HepG2 (cell line): ENCODE results near the gene NR4A2. TPM values are rescaled to one million over a fixed set of nuclear protein-coding genes. Genes with fewer than 3 reads are reported as not detected.
A peak's percentile ranks its signal among the peaks of the same experiment; 100 is the strongest.

ENCODE experiments used
- ATAC-seq: fragments of 200-7000 bp; cut with Tn5 transposase; 3 replicates; pipeline ENCODE4 v1.9.1; 2020; ENCODE audit warnings: mild to moderate bottlenecking, moderate library complexity
- BruUV-seq: library from RNA; stranded (reverse); fragments of 400-500 nt; replicated peaks from 2 replicates; lab custom pipeline; 2021; lab: Mats Ljungman, UMichigan
- CTCF ChIA-PET: fragments of 300-600 bp; formaldehyde crosslinking; extraction: SDS; loops from one replicate; lab custom pipeline; 2021; ENCODE audit warnings: low total read pairs, inconsistent platforms, low intra/inter-chr PET ratio; lab: Yijun Ruan, JAX
- POLR2A ChIA-PET: fragments of 350-600 bp; sonication (Branson Sonifier 250); formaldehyde crosslinking; loops from one replicate; lab custom pipeline; 2020; ENCODE audit warnings: antibody characterized with exemption, inconsistent platforms; lab: Yijun Ruan, JAX
- DNase-seq: peaks from one replicate; pipeline ENCODE4 v3.0.0-alpha.2; 2015; ENCODE audit warnings: low spot score
- FAIRE-seq: peaks from 3 replicates; lab custom pipeline; 2011; peaks lifted over from hg19 to GRCh38; lab: Jason Lieb, UNC
- H2AFZ ChIP-seq: one replicate; pipeline ENCODE4 v1.6.1; 2011; ENCODE audit warnings: low read length, inconsistent platforms
- H3K27ac ChIP-seq: fragments of 300-600 bp; 3 replicates; pipeline ENCODE4 v1.8.0; 2011; ENCODE audit warnings: mixed run types, mild to moderate bottlenecking, mixed read lengths, low read length, inconsistent platforms; ENCODE audit not compliant: insufficient read depth; ENCODE audit errors: extremely low read length
- H3K27me3 ChIP-seq, 2 experiments: fragments of 200-600 bp in 1 of 2; 2 replicates in 1 of 2; 3 replicates in 1 of 2; pipeline versions ENCODE4 v1.6.0 to v1.8.0; 2011; ENCODE audit warnings: low read length in 2 of 2, mild to moderate bottlenecking in 2 of 2, moderate library complexity in 2 of 2, inconsistent platforms in 1 of 2; ENCODE audit not compliant: insufficient read depth in 2 of 2, control insufficient read depth in 1 of 2
- H3K36me3 ChIP-seq, 2 experiments: fragments of 200-600 bp in 1 of 2; replicated peaks in 1 of 2; 2 replicates in 1 of 2; 3 replicates in 1 of 2; pipeline versions ENCODE4 v1.5.1 to v1.8.0; 2011; ENCODE audit warnings: low read length in 2 of 2, inconsistent platforms in 1 of 2; ENCODE audit not compliant: insufficient read depth in 2 of 2, control insufficient read depth in 1 of 2
- H3K4me1 ChIP-seq: 2 replicates; pipeline ENCODE4 v1.5.1; 2012; ENCODE audit warnings: low read length, inconsistent platforms; ENCODE audit not compliant: insufficient read depth
- H3K4me2 ChIP-seq: 2 replicates; pipeline ENCODE4 v1.6.0; 2011; ENCODE audit warnings: low read depth, low read length, inconsistent platforms
- H3K4me3 ChIP-seq, 3 experiments: fragments of 200-600 bp in 1 of 3; sonication (generic), shearing (Covaris generic) in 1 of 3; replicated peaks in 1 of 3; 2 replicates each; pipeline ENCODE4 v1.5.1; 2011 to 2016; ENCODE audit warnings: low read length in 3 of 3, inconsistent platforms in 2 of 3, low read depth in 2 of 3, mild to moderate bottlenecking in 2 of 3, control low read depth in 1 of 3, mixed read lengths in 1 of 3; ENCODE audit not compliant: insufficient read depth in 1 of 3
- H3K79me2 ChIP-seq: one replicate; pipeline ENCODE4 v1.6.1; 2011; ENCODE audit warnings: low read length, inconsistent platforms; ENCODE audit not compliant: insufficient read depth
- H3K9ac ChIP-seq: 2 replicates; pipeline ENCODE4 v1.6.0; 2011; ENCODE audit warnings: mild to moderate bottlenecking, low read depth, low read length, inconsistent platforms; ENCODE audit not compliant: insufficient read depth
- H3K9me3 ChIP-seq: 2 replicates; pipeline ENCODE4 v1.5.1; 2012; ENCODE audit warnings: mild to moderate bottlenecking, low read length
- H4K20me1 ChIP-seq: 2 replicates; pipeline ENCODE4 v1.6.0; 2011; ENCODE audit warnings: inconsistent platforms, mild to moderate bottlenecking, low read length, moderate library complexity; ENCODE audit not compliant: insufficient read depth
- ADNP ChIP-seq: sonication (generic); formaldehyde crosslinking; IDR thresholded peaks from 2 replicates; pipeline ENCODE4 v1.4.0; 2020; ENCODE audit warnings: missing genetic modification reagents
- AGO2 ChIP-seq: fragments of 200-400 bp; formaldehyde crosslinking; optimal IDR thresholded peaks from 2 replicates; pipeline ENCODE3; 2017; ENCODE audit warnings: mild to moderate bottlenecking, low read depth, low read length, moderate library complexity
- SPEN ChIP-seq: sonication (generic); formaldehyde crosslinking; IDR thresholded peaks from 2 replicates; pipeline ENCODE4 v1.5.1; 2020; ENCODE audit warnings: low read depth, mild to moderate bottlenecking, missing genetic modification reagents
- SRF ChIP-seq: IDR thresholded peaks from 2 replicates; pipeline ENCODE4 v1.6.1; 2011; ENCODE audit warnings: mild to moderate bottlenecking, low read depth, low read length, moderate library complexity
- ZNF17 ChIP-seq: sonication (generic); formaldehyde crosslinking; IDR thresholded peaks from 2 replicates; pipeline ENCODE4 v1.5.0; 2020; ENCODE audit warnings: mild to moderate bottlenecking, missing genetic modification reagents
- ZNF207 ChIP-seq: fragments of 450-650 bp; IDR thresholded peaks from 2 replicates; pipeline ENCODE4 v1.6.1; 2016; ENCODE audit warnings: antibody characterized with exemption, borderline replicate concordance
- whole genome bisulfite sequencing: methylation state at CpG from one replicate; pipeline ENCODE4 v1.1.6; 2017; ENCODE audit warnings: low lambda C conversion rate; 5-methylcytosine and 5-hydroxymethylcytosine counted together
- in situ Hi-C: cut with HindIII; loops from 2 replicates; pipeline ENCODE4 v1.10.0; 2017; ENCODE audit warnings: low pct_unique_long_range_greater_than_20kb; ENCODE audit not compliant: extremely low pct_ligation_motif_present
- intact Hi-C: fragments of 100-400 bp; cut with micrococcal nuclease; formaldehyde crosslinking; loops from one replicate; pipeline ENCODE4 v1.10.0; 2022; ENCODE audit not compliant: unreplicated experiment
- polyA plus RNA-seq, 8 experiments: library from polyadenylated mRNA; depleted of rRNA in 3 of 8; stranded (reverse) in 7 of 8; unstranded in 1 of 8; fragments of >200 nt; fragmentation: Illumina TruSeq in 4 of 8; extraction: Trizol in 4 of 8; gene quantifications; 2 replicates each; pipeline versions ENCODE4 v1.2.1 to v1.2.3, GENCODE V29; 2011 to 2016; ENCODE audit warnings: low read depth in 4 of 8, missing spikeins in 1 of 8, mixed read lengths in 1 of 8; ENCODE audit not compliant: insufficient read depth in 1 of 8
- total RNA-seq, 5 experiments: library from RNA; depleted of rRNA; stranded (reverse); fragments of >200 nt; fragmentation: Illumina TruSeq; extraction: Trizol; gene quantifications; 2 replicates each; pipeline ENCODE4 v1.2.3, GENCODE V29; 2016; ENCODE audit warnings: low read depth in 1 of 5
- TF ChIP-seq, protein P1 (sequence below): IDR thresholded peaks from 2 replicates; pipeline ENCODE4 v1.6.1; 2016; ENCODE audit warnings: missing compliant biosample characterization, missing genetic modification reagents, borderline replicate concordance

The NR4A2 gene
- total and polyA plus RNA-seq, 2 of the 13 experiments (the other 11 are each of a cell fraction or from before 2014, with no cell fraction given) = not detected

DNA sequence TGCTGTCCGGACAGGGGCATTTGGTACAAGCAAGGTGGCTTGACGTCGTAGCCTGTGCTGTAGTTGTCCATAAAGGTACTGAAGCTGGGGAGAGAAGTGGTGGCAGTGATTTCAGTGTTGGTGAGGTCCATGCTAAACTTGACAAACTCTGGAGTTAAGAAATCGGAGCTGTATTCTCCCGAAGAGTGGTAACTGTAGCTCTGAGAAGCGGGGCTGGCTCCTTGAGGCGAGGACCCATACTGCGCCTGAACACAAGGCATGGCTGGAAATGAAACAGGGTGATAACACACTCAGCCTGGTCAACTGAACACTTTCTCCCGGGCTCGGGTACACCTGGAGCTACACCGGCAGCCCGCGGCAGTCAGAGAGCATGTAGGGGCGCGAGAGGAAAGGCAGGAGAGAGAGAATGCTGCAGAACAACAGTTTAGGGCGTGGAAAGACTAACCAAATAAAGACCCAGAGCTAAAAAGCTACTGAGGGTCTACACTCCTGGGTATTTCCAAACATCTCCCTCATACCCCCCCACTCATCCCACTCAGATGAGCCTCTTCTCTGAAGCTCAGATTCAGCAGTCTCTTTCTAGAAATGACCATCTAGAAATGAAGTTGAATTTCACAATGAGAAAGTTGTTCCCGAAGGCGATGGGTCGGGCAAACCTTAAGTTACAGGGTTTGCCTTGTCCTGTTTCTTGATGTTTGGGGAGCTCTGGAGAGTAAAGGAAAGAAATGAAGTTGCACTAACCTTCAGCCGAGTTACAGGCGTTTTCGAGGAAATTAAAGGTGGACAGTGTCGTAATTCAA, 2.4 kb downstream of the NR4A2 start (continued):
- TF ChIP-seq, protein P1, sequence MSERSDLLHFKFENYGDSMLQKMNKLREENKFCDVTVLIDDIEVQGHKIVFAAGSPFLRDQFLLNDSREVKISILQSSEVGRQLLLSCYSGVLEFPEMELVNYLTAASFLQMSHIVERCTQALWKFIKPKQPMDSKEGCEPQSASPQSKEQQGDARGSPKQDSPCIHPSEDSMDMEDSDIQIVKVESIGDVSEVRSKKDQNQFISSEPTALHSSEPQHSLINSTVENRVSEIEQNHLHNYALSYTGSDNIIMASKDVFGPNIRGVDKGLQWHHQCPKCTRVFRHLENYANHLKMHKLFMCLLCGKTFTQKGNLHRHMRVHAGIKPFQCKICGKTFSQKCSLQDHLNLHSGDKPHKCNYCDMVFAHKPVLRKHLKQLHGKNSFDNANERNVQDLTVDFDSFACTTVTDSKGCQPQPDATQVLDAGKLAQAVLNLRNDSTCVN (CRISPR knock-in tag) = no peak
- TF ChIP-seq ADNP (no peak), SRF (no peak), SPEN (CRISPR knock-in tag) (no peak)

DNA sequence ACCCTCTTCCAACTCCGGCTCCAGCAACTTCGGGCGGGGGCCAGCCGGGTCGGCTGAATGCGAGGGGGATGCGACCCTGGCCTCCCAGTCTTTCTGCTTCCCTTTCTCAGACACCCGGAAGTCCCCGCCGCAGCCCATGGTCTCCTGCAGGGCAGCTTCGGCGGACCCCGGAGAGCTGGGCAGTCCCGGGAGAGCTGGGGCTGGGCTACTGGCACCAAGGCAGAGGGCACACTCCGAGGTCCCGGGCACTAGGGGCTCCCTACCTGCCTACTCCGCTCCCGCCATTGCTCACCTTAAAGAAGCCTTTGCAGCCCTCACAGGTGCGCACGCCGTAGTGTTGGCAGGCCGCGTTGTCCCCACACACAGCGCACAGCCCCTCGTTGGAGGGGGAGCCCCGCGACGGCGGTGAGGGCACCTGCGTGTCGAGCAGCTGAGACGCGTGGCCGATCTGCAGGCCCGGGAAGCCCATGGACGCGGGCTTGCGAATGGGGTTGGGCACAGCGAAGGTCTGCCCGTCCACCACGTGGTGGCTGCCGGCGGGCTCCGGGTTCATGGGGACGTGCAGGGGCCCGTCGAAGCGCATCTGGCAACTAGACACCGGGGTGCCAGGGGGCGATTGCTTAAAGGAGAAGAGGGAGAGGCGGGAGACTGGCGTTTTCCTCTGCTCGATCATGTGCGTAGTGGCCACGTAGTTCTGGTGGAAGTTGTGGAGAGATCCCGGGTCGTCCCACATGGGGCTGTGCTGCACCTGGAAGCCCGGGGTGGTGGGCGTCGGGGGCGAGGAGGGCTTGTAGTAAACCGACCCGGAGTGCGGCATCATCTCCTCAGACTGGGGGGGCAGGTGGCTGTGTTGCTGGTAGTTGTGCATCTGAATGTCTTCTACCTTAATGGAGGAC, 3.2 kb downstream of the NR4A2 start:
- H3K4me2 ChIP-seq = no peak overlapping the region
- BruUV-seq = no TSS peak
- in situ Hi-C loops = loop anchor here (25.0 kb wide), 1 partner anchor 858 kb away; no protein-coding TSS in a partner anchor
- no peak for DNase-seq
- TF ChIP-seq AGO2 (peak; percentile 24), ZNF17 (CRISPR knock-in tag) (no peak), ZNF207 (no peak)
- TF ChIP-seq, all 625 proteins: peak for 1
- Histone ChIP-seq H3K9ac (no peak overlapping the region), H3K4me1 (peaks cover 24% of the 10 kb centered on the region), H3K79me2 (no peaks in the 10 kb centered on the region), H3K27ac (no peak overlapping the region), H3K27me3 (peaks cover 23 to 92% of the 10 kb centered on the region in 2 experiments), H4K20me1 (no peaks in the 10 kb centered on the region), H2AFZ (no peak overlapping the region), H3K4me3 (no peak overlapping the region), H3K9me3 (no peaks in the 10 kb centered on the region), H3K36me3 (no peaks in the 10 kb centered on the region)
- ATAC-seq = no peak
- no peak for FAIRE-seq
- ChIA-PET CTCF (no interaction called here), POLR2A (no interaction called here)
- WGBS = 52% methylated on average over 59 of the region's 64 CpGs
- intact Hi-C loops = no loop called here
